HEK293 (cell line): ENCODE results near the gene AGGF1.
A peak's percentile ranks its signal among the peaks of the same experiment; 100 is the strongest.

Source experiments
- CTCF ChIA-PET: fragments of 350-600 bp; formaldehyde crosslinking; extraction: SDS; loops from one replicate; lab custom pipeline; 2021; ENCODE audit warnings: antibody characterized with exemption; lab: Yijun Ruan, JAX
- POLR2A ChIA-PET: fragments of 300-600 bp; formaldehyde crosslinking; extraction: SDS; loops from one replicate; lab custom pipeline; 2020; ENCODE audit warnings: antibody characterized with exemption, inconsistent platforms; lab: Yijun Ruan, JAX
- H3K27ac ChIP-seq: fragments of 200-500 bp; sonication (Bioruptor generic); 2 replicates; pipeline ENCODE4 v1.5.1; 2014; ENCODE audit warnings: low read depth, low read length, control low read depth, inconsistent platforms; ENCODE audit errors: extremely low read depth
- H3K36me3 ChIP-seq, 2 experiments: fragments of 200-500 bp in 1 of 2; sonication (Bioruptor generic) in 1 of 2; 1 replicate in 1 of 2; 2 replicates in 1 of 2; pipeline ENCODE4 v1.5.1; 2014 to 2017; ENCODE audit warnings: inconsistent platforms in 2 of 2, low read length in 2 of 2; ENCODE audit not compliant: control insufficient read depth in 2 of 2, insufficient read depth in 1 of 2
- H3K4me1 ChIP-seq: fragments of 200-500 bp; sonication (Bioruptor generic); 2 replicates; pipeline ENCODE4 v1.5.1; 2014; ENCODE audit warnings: mild to moderate bottlenecking, low read length, inconsistent platforms; ENCODE audit not compliant: control insufficient read depth, insufficient read depth
- H3K4me3 ChIP-seq: 2 replicates; pipeline ENCODE4 v1.5.1; 2011; ENCODE audit warnings: low read depth, mild to moderate bottlenecking, control low read depth, low read length, moderate library complexity
- H3K9me3 ChIP-seq: fragments of 200-500 bp; sonication (Bioruptor generic); 2 replicates; pipeline ENCODE4 v1.5.1; 2014; ENCODE audit warnings: low read depth, low read length, inconsistent platforms; ENCODE audit not compliant: control insufficient read depth, insufficient read depth
- ELK4 ChIP-seq: IDR thresholded peaks from 2 replicates; pipeline ENCODE4 v1.6.1; 2011; ENCODE audit warnings: mild to moderate bottlenecking, low read depth, low read length, borderline replicate concordance
- INSM2 ChIP-seq: fragments of 450-650 bp; formaldehyde crosslinking; IDR thresholded peaks from 2 replicates; pipeline ENCODE4 v1.5.1; 2016; ENCODE audit warnings: missing biosample characterization, missing genetic modification characterization
- KLF7 ChIP-seq: fragments of 450-650 bp; formaldehyde crosslinking; IDR thresholded peaks from 2 replicates; pipeline ENCODE4 v1.5.1; 2016; ENCODE audit warnings: missing biosample characterization, missing genetic modification characterization, borderline replicate concordance
- PATZ1 ChIP-seq: fragments of 450-650 bp; formaldehyde crosslinking; IDR thresholded peaks from 2 replicates; pipeline ENCODE4 v1.5.1; 2016; ENCODE audit warnings: missing biosample characterization, missing genetic modification characterization
- YY1 ChIP-seq: fragments of 450-650 bp; formaldehyde crosslinking; IDR thresholded peaks from 2 replicates; pipeline ENCODE4 v1.5.1; 2018; ENCODE audit warnings: missing biosample characterization, missing genetic modification characterization
- ZFP41 ChIP-seq: fragments of 450-650 bp; formaldehyde crosslinking; IDR thresholded peaks from 2 replicates; pipeline ENCODE4 v1.5.1; 2016; ENCODE audit warnings: missing biosample characterization, missing genetic modification characterization, borderline replicate concordance
- ZNF138 ChIP-seq: fragments of 450-650 bp; formaldehyde crosslinking; IDR thresholded peaks from 2 replicates; pipeline ENCODE4 v1.5.1; 2016; ENCODE audit warnings: missing biosample characterization, missing genetic modification characterization, borderline replicate concordance
- ZNF274 ChIP-seq, 2 experiments: fragments of 200-500 bp in 1 of 2; fragments of 450-650 bp in 1 of 2; sonication (Bioruptor generic) in 1 of 2; formaldehyde crosslinking in 1 of 2; IDR thresholded peaks; 2 replicates each; pipeline versions ENCODE4 v1.5.1 to v1.6.1; 2014 to 2016; ENCODE audit warnings: borderline replicate concordance in 1 of 2, inconsistent platforms in 1 of 2, low read length in 1 of 2, missing biosample characterization in 1 of 2, missing genetic modification characterization in 1 of 2
- ZNF580 ChIP-seq: fragments of 450-650 bp; formaldehyde crosslinking; IDR thresholded peaks from 2 replicates; pipeline ENCODE4 v1.5.1; 2016; ENCODE audit warnings: missing biosample characterization, missing genetic modification characterization
- ZNF629 ChIP-seq: fragments of 450-650 bp; formaldehyde crosslinking; IDR thresholded peaks from 2 replicates; pipeline ENCODE4 v1.5.1; 2017; ENCODE audit warnings: missing biosample characterization, missing genetic modification characterization
- ZNF664 ChIP-seq: fragments of 450-650 bp; formaldehyde crosslinking; IDR thresholded peaks from 2 replicates; pipeline ENCODE4 v1.5.1; 2016; ENCODE audit warnings: missing biosample characterization, missing genetic modification characterization
- ZNF843 ChIP-seq: fragments of 450-650 bp; formaldehyde crosslinking; IDR thresholded peaks from 2 replicates; pipeline ENCODE4 v1.5.1; 2016; ENCODE audit warnings: missing biosample characterization, missing genetic modification characterization
- ZSCAN30 ChIP-seq: fragments of 450-650 bp; IDR thresholded peaks from 2 replicates; pipeline ENCODE4 v1.5.1; 2018; ENCODE audit warnings: missing biosample characterization, mild to moderate bottlenecking, missing genetic modification characterization, moderate library complexity

The AGGF1 gene

GRCh38 chr5:77031891-77032290 lies 1.7 kb downstream of the AGGF1 start:
- CTCF ChIA-PET, result no interaction called here
- Histone ChIP-seq H3K9me3 (no peaks in the 10 kb centered on the region), H3K36me3 (peaks cover 21 to 27% of the 10 kb centered on the region in 2 experiments), H3K4me3 (no peak overlapping the region), H3K4me1 (no peaks in the 10 kb centered on the region), H3K27ac (no peak overlapping the region)
- TF ChIP-seq ZNF274 (IDR thresholded peaks at IDR 0.05; ENCODE audit: low read length) (no peak), ZNF274 (tag by site-specific recombination; IDR thresholded peaks at IDR 0.05; ENCODE audit: borderline replicate concordance) (no peak)
- POLR2A ChIA-PET, result interaction anchor here (0.6 to 2.0 kb wide), 3 partner anchors 23 to 164 kb away, joined by 5 to 9 read pairs (median 6); no protein-coding TSS in a partner anchor

GRCh38 chr5:77032635-77033034 lies 2.4 kb downstream of the AGGF1 start:
- Histone ChIP-seq H3K9me3 (no peaks in the 10 kb centered on the region), H3K27ac (no peak overlapping the region), H3K4me1 (no peaks in the 10 kb centered on the region)
- CTCF ChIA-PET, result interaction anchor here (0.6 kb wide), 1 partner anchor 155 kb away, joined by 3 read pairs; no protein-coding TSS in a partner anchor
- POLR2A ChIA-PET, result interaction anchor here (0.6 to 0.7 kb wide), 2 partner anchors 22 to 123 kb away, joined by 3 to 6 read pairs; no protein-coding TSS in a partner anchor
- TF ChIP-seq ZNF843 (tag by site-specific recombination) (no peak), INSM2 (no peak), PATZ1 (tag by site-specific recombination) (no peak)
- TF ChIP-seq, all 188 proteins: peak for 0
- H3K4me3 ChIP-seq, result no peak overlapping the region
- peaks cover 28 to 32% of the 10 kb centered on the region in 2 experiments for H3K36me3 ChIP-seq

- Histone ChIP-seq H3K4me3 (no peak overlapping the region), H3K9me3 (no peaks in the 10 kb centered on the region), H3K27ac (no peak overlapping the region), H3K36me3 (peaks cover 35 to 38% of the 10 kb centered on the region in 2 experiments), H3K4me1 (no peaks in the 10 kb centered on the region)
- 0 out of 2 replicates have a peak, but pooled peaks have one; percentile 15 for TF ChIP-seq ZNF664 (tag by site-specific recombination)
- TF ChIP-seq YY1, result no peak
- ChIA-PET POLR2A (no interaction called here), CTCF (interaction anchor here (0.6 to 1.3 kb wide), 2 partner anchors 156 to 163 kb away, joined by 3 to 4 read pairs; no protein-coding TSS in a partner anchor)
These were observed 3.1 kb downstream of the AGGF1 start for GRCh38 chr5:77033338-77033737.

- ChIA-PET CTCF (no interaction called here), POLR2A (no interaction called here)
- H3K4me1 ChIP-seq, result no peaks in the 10 kb centered on the region
- H3K9me3 ChIP-seq, result no peaks in the 10 kb centered on the region
- H3K27ac ChIP-seq, result no peak overlapping the region
- H3K4me3 ChIP-seq, result no peak overlapping the region
- TF ChIP-seq ZFP41 (tag by site-specific recombination) (no peak), ZNF664 (tag by site-specific recombination) (peak; percentile 94), ZNF138 (tag by site-specific recombination) (no peak)
- peaks cover 61 to 62% of the 10 kb centered on the region in 2 experiments for H3K36me3 ChIP-seq
These were observed 5.7 kb downstream of the AGGF1 start for GRCh38 chr5:77035950-77036349.

GRCh38 chr5:77046416-77047073 lies 16.3 kb downstream of the AGGF1 start:
- no peak overlapping the region for H3K4me3 ChIP-seq
- no peaks in the 10 kb centered on the region for H3K4me1 ChIP-seq
- H3K27ac ChIP-seq, result no peak overlapping the region
- H3K36me3 ChIP-seq, result peaks cover 41 to 55% of the 10 kb centered on the region in 2 experiments
- POLR2A ChIA-PET, result no interaction called here
- CTCF ChIA-PET, result interaction anchor here (0.6 kb wide), 1 partner anchor 11 kb away, joined by 3 read pairs; no protein-coding TSS in a partner anchor
- no peaks in the 10 kb centered on the region for H3K9me3 ChIP-seq
- TF ChIP-seq ZNF629 (no peak), ELK4 (no peak), ZSCAN30 (tag by site-specific recombination) (no peak), KLF7 (tag by site-specific recombination) (no peak), ZNF580 (no peak)
